COLO829 (cell line): ENCODE measurements around the gene LIMS2.

ENCODE experiments used
- DNase-seq: peaks from one replicate; pipeline ENCODE4 v3.0.0; 2012; ENCODE audit warnings: low spot score

Gene LIMS2

GRCh38 chr2:127701193-127701650, 25.9 kb upstream of the LIMS2 start, which contains the start of gene SFT2D3:
TSS of gene SFT2D3 (plus strand) at chr2:127701497. CDS start at chr2:127701529, 32 bp downstream.
- peak; percentile 93 for DNase-seq

GRCh38 chr2:127700527-127701192, 25.3 kb upstream of the LIMS2 start:
- DNase-seq, result no peak

DNA sequence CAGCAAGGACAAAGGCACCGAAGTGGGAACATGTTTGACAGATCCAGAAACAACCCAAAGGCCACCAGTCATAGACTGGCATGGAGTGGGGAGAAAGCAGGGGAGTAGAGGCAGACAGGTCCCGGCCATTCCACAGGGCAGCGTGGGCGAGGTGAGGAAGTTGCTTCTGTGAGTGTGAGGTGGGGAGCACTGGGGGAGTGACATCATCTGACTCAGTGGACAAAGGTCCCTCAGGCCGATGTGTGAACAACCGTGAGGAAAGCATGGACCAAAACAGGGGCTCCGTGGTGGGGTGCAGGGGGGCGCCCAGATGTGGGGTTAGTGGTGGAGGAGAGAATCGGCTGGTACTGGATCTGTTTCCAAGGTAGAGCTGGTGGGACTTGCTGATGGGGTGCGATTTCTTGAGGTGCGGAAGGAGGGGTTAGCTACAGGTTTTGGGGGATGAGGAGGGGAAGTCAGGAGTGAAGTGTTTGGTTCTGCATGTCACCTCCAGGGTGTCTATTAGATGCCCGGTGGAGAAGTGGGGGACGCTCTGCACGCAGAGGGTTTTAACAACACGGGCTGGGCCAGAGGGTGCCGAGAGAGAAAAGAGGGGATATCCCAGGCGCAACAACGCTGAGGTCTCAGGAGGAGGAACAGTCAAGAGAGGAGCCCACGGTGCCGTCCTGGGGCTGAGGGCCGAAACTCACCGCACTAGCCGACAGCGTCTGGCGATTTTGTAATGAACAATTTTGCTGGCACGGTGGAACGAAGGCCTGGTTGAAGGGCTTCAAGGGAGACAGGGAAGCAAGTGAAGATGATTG, 23.4 kb upstream of the LIMS2 start:
- DNase-seq, result no peak

- no peak for DNase-seq
Observed at GRCh38 chr2:127697482-127698180, 22.3 kb upstream of the LIMS2 start.

- DNase-seq, result no peak
Observed at GRCh38 chr2:127695491-127696472, 20.5 kb upstream of the LIMS2 start.

DNA sequence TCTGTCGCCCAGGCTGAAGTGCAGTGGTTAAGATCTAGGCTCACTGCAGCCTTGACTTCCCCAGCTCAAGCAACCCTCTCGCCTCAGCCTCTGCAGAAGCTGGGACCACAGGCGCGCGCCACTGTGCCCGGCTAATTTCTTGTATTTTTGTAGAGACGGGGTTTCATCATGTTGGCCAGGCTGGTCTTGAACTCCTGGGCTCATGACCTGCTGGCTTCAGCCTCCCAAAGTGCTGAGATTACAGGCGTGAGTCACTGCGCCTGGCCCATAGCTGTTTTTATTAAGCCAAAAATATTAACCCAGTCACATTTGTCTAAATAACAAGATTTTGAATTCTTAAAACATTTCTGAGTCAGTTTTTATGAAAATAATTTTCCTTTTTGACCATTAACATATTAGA, 19.7 kb upstream of the LIMS2 start:
- no peak for DNase-seq

- DNase-seq, result no peak
Observed at GRCh38 chr2:127690696-127691095, 15.4 kb upstream of the LIMS2 start.

DNA sequence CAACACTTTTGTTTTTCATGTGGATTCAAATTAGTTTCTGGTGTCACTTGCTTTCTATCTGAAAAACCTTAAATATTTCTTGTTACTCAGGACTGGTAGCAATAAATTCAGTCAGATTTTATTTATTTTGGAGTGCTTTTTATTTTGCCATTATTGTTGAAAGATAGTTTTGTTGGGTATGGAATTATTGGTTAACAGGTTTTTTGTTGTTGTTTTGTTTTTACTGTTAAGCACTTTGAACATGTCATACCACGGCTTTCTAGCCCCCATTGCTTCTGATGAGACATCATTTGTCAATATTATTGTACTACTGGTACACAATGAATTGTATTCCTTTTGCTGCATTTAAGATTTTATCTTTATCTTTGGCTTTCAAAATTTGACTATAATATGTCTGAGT, 13.1 kb upstream of the LIMS2 start:
- DNase-seq, result no peak

DNA sequence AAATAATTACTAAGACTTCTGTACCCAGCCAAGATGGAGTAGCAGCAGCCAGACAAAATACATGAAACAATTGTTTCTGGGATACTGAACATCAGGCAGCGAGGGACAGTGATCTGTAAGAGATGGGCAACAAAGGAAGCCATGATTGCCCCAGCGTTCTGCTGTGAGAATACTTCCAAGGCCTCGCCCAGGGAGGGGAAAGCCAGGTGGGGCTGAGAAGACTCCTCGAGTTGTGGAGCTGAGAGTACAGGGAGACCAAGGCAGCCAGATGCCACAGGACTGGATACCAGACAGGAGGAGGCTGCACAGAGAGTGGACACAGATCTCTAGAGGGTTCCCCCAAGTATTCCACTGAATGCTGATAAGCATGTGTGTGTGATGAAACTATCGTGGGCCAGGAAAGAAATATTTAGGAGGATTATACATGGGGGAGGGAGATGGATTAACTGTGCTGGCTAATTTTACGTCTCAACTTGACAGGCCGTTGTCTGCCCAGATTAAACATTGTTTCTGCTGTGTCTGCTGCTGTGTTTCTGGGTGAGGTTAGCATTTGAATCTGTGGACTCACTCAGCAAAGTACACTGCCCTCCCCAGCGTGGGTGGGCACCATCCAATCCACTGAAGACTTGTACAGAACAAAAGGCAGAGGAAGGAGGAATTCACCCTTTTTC, 10.2 kb upstream of the LIMS2 start:
- no peak for DNase-seq

- no peak for DNase-seq
Observed at GRCh38 chr2:127683757-127684156, 8.4 kb upstream of the LIMS2 start.

- DNase-seq, result no peak
Observed at GRCh38 chr2:127683056-127683455, 7.7 kb upstream of the LIMS2 start.

DNA sequence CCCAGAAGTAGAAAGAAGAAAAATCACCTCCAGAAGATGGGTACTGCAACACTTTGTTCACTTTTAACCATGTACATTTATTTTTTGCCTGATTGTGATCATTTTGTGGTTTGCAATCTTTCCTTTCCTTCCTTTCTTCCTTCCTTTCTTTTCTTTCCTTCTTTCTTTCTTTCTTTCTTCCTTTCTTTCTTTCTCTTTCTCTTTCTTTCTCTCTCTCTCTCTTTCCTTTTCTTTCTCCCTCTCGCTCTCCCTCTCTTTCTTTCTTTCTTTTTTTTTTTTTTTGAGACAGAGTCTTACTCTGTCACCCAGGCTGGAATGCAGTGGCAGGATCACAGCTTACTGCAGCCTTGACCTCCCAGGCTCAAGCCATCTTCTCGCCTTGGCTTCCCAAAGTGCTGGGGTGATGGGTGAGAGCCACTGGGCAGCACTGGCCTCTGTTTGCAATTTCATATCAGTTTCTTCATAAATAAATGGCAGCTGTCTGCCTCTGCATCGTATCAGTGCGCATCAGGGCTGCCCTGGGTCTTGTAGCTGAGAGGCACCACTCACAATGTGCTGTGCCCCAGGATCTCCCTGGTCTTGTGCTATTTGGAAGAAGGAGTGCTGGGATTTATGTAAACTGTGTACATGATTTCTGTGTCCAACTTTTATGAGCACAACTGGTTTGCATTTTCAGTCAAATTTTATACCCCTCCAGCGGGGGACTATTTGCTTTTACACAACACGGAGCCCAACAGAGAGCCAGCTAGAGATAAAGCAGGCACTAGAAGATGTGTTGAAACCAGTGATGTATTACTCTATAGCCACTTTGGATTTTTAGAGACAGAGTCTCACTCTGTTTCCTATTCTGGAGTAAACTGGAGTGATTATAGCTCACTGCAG, 6.9 kb upstream of the LIMS2 start:
- DNase-seq, result no peak

GRCh38 chr2:127681288-127681804, 6.0 kb upstream of the LIMS2 start:
- DNase-seq, result no peak

DNA sequence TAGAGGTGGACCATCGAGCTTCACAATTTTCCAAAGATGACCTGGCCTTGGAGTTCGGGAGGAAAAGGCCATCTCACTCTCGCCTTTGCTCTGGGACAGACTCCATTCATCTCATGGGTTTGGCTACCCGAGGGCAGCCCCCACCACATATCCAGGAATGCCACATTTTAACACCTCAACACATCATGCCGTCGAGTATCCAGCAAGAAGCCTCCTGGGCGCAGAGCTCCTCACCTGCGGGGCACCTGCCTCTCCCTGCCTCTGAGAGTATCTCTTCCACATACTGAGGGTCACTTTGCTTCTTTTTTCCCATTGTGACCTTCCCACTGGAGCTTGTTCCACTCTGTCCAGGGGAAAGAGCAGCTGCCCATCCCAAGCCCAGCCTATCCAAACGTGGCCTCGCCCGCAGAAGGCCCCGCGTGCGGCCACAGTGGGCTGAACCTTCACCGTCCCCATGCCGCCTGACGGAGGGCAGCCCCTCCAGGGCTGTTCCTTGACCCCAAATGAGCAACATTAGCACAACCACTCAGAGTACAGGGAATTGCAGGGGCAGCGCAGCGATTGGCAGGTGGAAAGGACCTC, 5.5 kb upstream of the LIMS2 start:
- DNase-seq, result no peak

DNA sequence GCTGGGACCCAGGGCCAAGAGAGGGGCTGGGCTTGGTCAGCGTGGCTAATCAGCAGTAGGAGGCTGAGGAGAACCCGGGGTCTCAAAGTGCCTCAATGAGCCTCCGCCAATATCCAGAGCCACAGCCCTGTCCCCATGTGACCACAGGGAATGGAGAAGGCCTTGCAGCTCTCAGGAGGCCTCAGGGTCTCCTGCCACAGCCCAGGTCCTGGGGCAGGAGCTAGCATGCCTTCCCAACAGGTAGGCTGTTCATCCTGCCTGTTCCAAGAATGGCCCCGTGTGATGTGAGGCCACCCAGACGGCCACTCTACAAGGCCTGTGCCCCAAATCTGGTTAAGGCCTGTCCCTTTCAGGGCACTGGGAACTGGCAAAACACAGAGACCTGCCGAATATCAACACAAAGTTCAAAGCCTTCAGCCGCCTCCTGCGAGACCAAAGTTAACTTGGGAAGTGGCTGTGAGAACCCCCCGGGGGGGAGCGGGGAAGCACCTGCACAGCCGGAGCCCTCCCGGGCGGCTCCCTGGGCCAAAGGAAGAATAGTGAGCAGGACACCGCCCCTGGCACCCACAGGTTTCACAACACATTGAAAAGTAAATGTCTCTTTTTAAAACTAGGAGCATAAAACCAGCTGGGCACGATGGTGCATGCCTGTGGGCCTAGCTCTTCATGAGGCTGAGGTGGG, 4.5 kb upstream of the LIMS2 start:
- DNase-seq, result no peak

DNA sequence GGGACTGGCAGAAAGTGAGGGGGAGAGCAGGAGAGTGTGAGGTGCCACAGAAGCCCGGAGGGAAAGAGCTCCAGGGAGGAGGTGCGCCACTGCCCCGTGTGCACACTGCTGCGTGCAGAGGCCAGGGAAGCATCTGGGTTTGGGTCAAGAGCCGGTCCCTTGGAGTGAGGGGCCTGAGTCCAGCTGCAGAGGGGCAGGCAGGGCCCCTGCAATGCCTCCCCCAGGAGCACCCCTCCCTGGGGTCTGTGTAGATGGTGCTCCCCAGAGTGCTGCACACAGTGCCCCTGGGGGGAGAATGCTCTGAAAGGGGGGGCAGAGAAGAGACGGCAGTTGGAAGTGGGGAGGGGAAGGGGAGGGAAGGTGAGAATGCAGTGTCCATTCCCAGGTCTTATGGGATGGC, 3.7 kb upstream of the LIMS2 start:
- DNase-seq, result no peak

- DNase-seq, result no peak
Observed at GRCh38 chr2:127678531-127678930, 3.2 kb upstream of the LIMS2 start.

DNA sequence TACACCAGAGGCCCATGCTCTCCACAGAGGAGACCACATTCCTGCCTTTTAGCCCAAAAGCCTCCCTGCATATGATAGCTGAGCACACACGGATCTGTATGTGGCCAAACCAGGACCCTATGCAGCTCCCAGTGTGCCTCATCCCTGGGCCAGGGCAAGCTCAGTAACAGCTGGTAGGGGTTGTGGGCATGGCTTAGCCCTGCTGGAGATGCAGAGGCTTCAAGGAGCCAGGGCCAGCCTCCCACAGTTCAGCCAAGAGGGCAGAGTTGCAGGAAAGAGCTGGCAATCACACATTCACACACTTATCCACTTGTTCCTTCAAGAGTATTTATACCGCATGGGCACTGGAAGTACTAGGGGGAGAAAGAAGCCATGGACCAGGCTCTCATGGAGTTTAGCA, 1.6 kb upstream of the LIMS2 start:
- no peak for DNase-seq
